HepG2 (cell line): Measurements from ENCODE around the gene KCNB1. TPM values are rescaled to one million over a fixed set of nuclear protein-coding genes. Genes with fewer than 3 reads are reported as not detected.

ENCODE experiments used
- ATAC-seq: fragments of 200-7000 bp; cut with Tn5 transposase; 3 replicates; pipeline ENCODE4 v1.9.1; 2020; ENCODE audit warnings: mild to moderate bottlenecking, moderate library complexity
- BruUV-seq: library from RNA; stranded (reverse); fragments of 400-500 nt; replicated peaks from 2 replicates; lab custom pipeline; 2021; lab: Mats Ljungman, UMichigan
- CTCF ChIA-PET: fragments of 300-600 bp; formaldehyde crosslinking; extraction: SDS; loops from one replicate; lab custom pipeline; 2021; ENCODE audit warnings: low total read pairs, inconsistent platforms, low intra/inter-chr PET ratio; lab: Yijun Ruan, JAX
- POLR2A ChIA-PET: fragments of 350-600 bp; sonication (Branson Sonifier 250); formaldehyde crosslinking; loops from one replicate; lab custom pipeline; 2020; ENCODE audit warnings: antibody characterized with exemption, inconsistent platforms; lab: Yijun Ruan, JAX
- DNase-seq: peaks from one replicate; pipeline ENCODE4 v3.0.0-alpha.2; 2015; ENCODE audit warnings: low spot score
- FAIRE-seq: peaks from 3 replicates; lab custom pipeline; 2011; peaks lifted over from hg19 to GRCh38; lab: Jason Lieb, UNC
- H2AFZ ChIP-seq: one replicate; pipeline ENCODE4 v1.6.1; 2011; ENCODE audit warnings: low read length, inconsistent platforms
- H3K27ac ChIP-seq: fragments of 300-600 bp; 3 replicates; pipeline ENCODE4 v1.8.0; 2011; ENCODE audit warnings: mixed run types, mild to moderate bottlenecking, mixed read lengths, low read length, inconsistent platforms; ENCODE audit not compliant: insufficient read depth; ENCODE audit errors: extremely low read length
- H3K27me3 ChIP-seq, 2 experiments: fragments of 200-600 bp in 1 of 2; 2 replicates in 1 of 2; 3 replicates in 1 of 2; pipeline versions ENCODE4 v1.6.0 to v1.8.0; 2011; ENCODE audit warnings: low read length in 2 of 2, mild to moderate bottlenecking in 2 of 2, moderate library complexity in 2 of 2, inconsistent platforms in 1 of 2; ENCODE audit not compliant: insufficient read depth in 2 of 2, control insufficient read depth in 1 of 2
- H3K36me3 ChIP-seq, 2 experiments: fragments of 200-600 bp in 1 of 2; replicated peaks in 1 of 2; 2 replicates in 1 of 2; 3 replicates in 1 of 2; pipeline versions ENCODE4 v1.5.1 to v1.8.0; 2011; ENCODE audit warnings: low read length in 2 of 2, inconsistent platforms in 1 of 2; ENCODE audit not compliant: insufficient read depth in 2 of 2, control insufficient read depth in 1 of 2
- H3K4me1 ChIP-seq: 2 replicates; pipeline ENCODE4 v1.5.1; 2012; ENCODE audit warnings: low read length, inconsistent platforms; ENCODE audit not compliant: insufficient read depth
- H3K4me2 ChIP-seq: 2 replicates; pipeline ENCODE4 v1.6.0; 2011; ENCODE audit warnings: low read depth, low read length, inconsistent platforms
- H3K4me3 ChIP-seq, 3 experiments: fragments of 200-600 bp in 1 of 3; sonication (generic), shearing (Covaris generic) in 1 of 3; replicated peaks in 1 of 3; 2 replicates each; pipeline ENCODE4 v1.5.1; 2011 to 2016; ENCODE audit warnings: low read length in 3 of 3, inconsistent platforms in 2 of 3, low read depth in 2 of 3, mild to moderate bottlenecking in 2 of 3, control low read depth in 1 of 3, mixed read lengths in 1 of 3; ENCODE audit not compliant: insufficient read depth in 1 of 3
- H3K79me2 ChIP-seq: one replicate; pipeline ENCODE4 v1.6.1; 2011; ENCODE audit warnings: low read length, inconsistent platforms; ENCODE audit not compliant: insufficient read depth
- H3K9ac ChIP-seq: 2 replicates; pipeline ENCODE4 v1.6.0; 2011; ENCODE audit warnings: mild to moderate bottlenecking, low read depth, low read length, inconsistent platforms; ENCODE audit not compliant: insufficient read depth
- H3K9me3 ChIP-seq: 2 replicates; pipeline ENCODE4 v1.5.1; 2012; ENCODE audit warnings: mild to moderate bottlenecking, low read length
- H4K20me1 ChIP-seq: 2 replicates; pipeline ENCODE4 v1.6.0; 2011; ENCODE audit warnings: inconsistent platforms, mild to moderate bottlenecking, low read length, moderate library complexity; ENCODE audit not compliant: insufficient read depth
- ATRX ChIP-seq: sonication (generic); formaldehyde crosslinking; IDR thresholded peaks from 2 replicates; pipeline ENCODE4 v1.4.0; 2020; ENCODE audit warnings: missing genetic modification reagents, borderline replicate concordance
- MIXL1 ChIP-seq: IDR thresholded peaks from 2 replicates; pipeline ENCODE4 v1.6.1; 2016
- NFYB ChIP-seq: sonication (generic); formaldehyde crosslinking; IDR thresholded peaks from 2 replicates; pipeline ENCODE4 v1.4.0; 2020; ENCODE audit warnings: missing genetic modification reagents
- NFYC ChIP-seq: IDR thresholded peaks from 2 replicates; pipeline ENCODE4 v1.6.1; 2016; ENCODE audit warnings: missing genetic modification reagents, missing compliant biosample characterization
- SP4 ChIP-seq: sonication (generic); formaldehyde crosslinking; IDR thresholded peaks from 2 replicates; pipeline ENCODE4 v1.8.1; 2023; ENCODE audit warnings: mild to moderate bottlenecking, missing genetic modification reagents
- WGBS: methylation state at CpG from one replicate; pipeline ENCODE4 v1.1.6; 2017; ENCODE audit warnings: low lambda C conversion rate; 5-methylcytosine and 5-hydroxymethylcytosine counted together
- in situ Hi-C: cut with HindIII; loops from 2 replicates; pipeline ENCODE4 v1.10.0; 2017; ENCODE audit warnings: low pct_unique_long_range_greater_than_20kb; ENCODE audit not compliant: extremely low pct_ligation_motif_present
- intact Hi-C: fragments of 100-400 bp; cut with micrococcal nuclease; formaldehyde crosslinking; loops from one replicate; pipeline ENCODE4 v1.10.0; 2022; ENCODE audit not compliant: unreplicated experiment
- polyA plus RNA-seq, 8 experiments: library from polyadenylated mRNA; depleted of rRNA in 3 of 8; stranded (reverse) in 7 of 8; unstranded in 1 of 8; fragments of >200 nt; fragmentation: Illumina TruSeq in 4 of 8; extraction: Trizol in 4 of 8; gene quantifications; 2 replicates each; pipeline versions ENCODE4 v1.2.1 to v1.2.3, GENCODE V29; 2011 to 2016; ENCODE audit warnings: low read depth in 4 of 8, missing spikeins in 1 of 8, mixed read lengths in 1 of 8; ENCODE audit not compliant: insufficient read depth in 1 of 8
- total RNA-seq, 5 experiments: library from RNA; depleted of rRNA; stranded (reverse); fragments of >200 nt; fragmentation: Illumina TruSeq; extraction: Trizol; gene quantifications; 2 replicates each; pipeline ENCODE4 v1.2.3, GENCODE V29; 2016; ENCODE audit warnings: low read depth in 1 of 5
- TF ChIP-seq, protein P1 (sequence below), 2 experiments: sonication (generic) in 1 of 2; formaldehyde crosslinking in 1 of 2; IDR thresholded peaks; 2 replicates each; pipeline versions ENCODE4 v1.5.1 to v1.6.1; 2011 to 2020; ENCODE audit warnings: borderline replicate concordance in 1 of 2, low read depth in 1 of 2, low read length in 1 of 2, mild to moderate bottlenecking in 1 of 2, missing genetic modification reagents in 1 of 2, moderate library complexity in 1 of 2
- TF ChIP-seq, protein P2 (sequence below): IDR thresholded peaks from 2 replicates; pipeline ENCODE4 v1.6.1; 2012; ENCODE audit warnings: inconsistent platforms

The KCNB1 gene
- total and polyA plus RNA-seq, 2 of the 13 experiments (the other 11 are each of a cell fraction or from before 2014, with no cell fraction given) = 0.02 TPM; not detected in 1

DNA sequence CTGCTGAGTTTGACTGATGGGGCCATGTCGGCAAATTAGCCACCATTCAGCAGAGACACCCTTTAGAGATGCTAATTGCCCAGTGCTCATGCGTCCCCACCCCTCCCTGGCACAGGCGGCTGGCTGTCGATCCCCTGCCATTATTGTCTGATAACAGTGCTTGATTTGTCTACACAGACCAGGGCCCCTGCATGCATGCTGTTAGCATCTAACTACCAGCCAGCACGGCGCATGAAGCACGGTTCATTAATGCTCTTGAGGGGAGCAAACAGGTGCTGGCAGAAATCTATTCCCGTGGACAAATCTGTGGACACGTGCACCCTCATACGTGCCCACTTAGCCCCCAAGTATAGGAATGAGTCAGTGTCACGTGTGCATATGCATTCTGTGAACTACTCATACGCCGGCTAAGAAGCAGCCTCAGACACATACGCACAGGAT, 32.2 kb downstream of the KCNB1 start:
- FAIRE-seq = no peak
- BruUV-seq = no TSS peak
- in situ Hi-C loops = no loop called here

DNA sequence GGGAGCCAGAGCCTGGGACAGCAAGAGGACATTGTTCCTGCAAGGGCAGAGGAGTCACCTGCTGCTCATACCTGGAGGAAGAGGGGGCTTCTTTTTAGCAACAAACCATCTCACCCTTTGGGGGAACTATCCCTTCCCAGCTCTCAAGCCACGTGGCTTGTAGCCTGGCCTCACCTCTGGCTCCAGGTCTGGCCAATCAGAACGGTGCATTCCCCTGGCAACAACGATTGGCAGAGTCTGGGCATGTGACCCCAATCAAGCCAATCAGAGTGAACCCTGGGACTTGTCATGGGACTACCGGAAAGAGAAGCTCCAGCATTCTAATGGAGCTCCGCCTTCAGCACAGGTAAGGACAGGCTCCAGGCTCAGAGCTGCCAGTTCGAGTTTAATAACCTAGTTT, 33.6 kb downstream of the KCNB1 start:
- in situ Hi-C loops (no loop called here), intact Hi-C loops (no loop called here)
- ATAC-seq (no peak), FAIRE-seq (no peak), DNase-seq (no peak)
- Histone ChIP-seq H2AFZ (no peak overlapping the region), H3K27me3 (no peaks in the 10 kb centered on the region; a peak in 1 of 5 replicates), H3K9ac (no peak overlapping the region), H3K36me3 (no peaks in the 10 kb centered on the region), H3K27ac (no peak overlapping the region), H3K79me2 (no peaks in the 10 kb centered on the region), H4K20me1 (no peaks in the 10 kb centered on the region), H3K4me3 (no peak overlapping the region), H3K4me2 (no peak overlapping the region), H3K4me1 (peaks cover 13% of the 10 kb centered on the region), H3K9me3 (no peaks in the 10 kb centered on the region)
- no peak for TF ChIP-seq MIXL1 (CRISPR knock-in tag)
- TF ChIP-seq, protein P1, sequence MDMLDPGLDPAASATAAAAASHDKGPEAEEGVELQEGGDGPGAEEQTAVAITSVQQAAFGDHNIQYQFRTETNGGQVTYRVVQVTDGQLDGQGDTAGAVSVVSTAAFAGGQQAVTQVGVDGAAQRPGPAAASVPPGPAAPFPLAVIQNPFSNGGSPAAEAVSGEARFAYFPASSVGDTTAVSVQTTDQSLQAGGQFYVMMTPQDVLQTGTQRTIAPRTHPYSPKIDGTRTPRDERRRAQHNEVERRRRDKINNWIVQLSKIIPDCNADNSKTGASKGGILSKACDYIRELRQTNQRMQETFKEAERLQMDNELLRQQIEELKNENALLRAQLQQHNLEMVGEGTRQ (IDR thresholded peaks at IDR 0.05; ENCODE audit: low read depth, low read length) = peak; percentile 68
- TF ChIP-seq, protein P1 (CRISPR knock-in tag; IDR thresholded peaks at IDR 0.05; ENCODE audit: borderline replicate concordance) = peak; percentile 73; the same call in 1 of the 2 replicates
- peak; percentile 69 for TF ChIP-seq NFYB (CRISPR knock-in tag)
- TF ChIP-seq, protein P2, sequence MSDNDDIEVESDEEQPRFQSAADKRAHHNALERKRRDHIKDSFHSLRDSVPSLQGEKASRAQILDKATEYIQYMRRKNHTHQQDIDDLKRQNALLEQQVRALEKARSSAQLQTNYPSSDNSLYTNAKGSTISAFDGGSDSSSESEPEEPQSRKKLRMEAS = 0 out of 2 replicates have a peak, but pooled peaks have one; percentile 24
- TF ChIP-seq ATRX = no peak
- TF ChIP-seq NFYC = peak; percentile 72
- no TSS peak for BruUV-seq
- 19% methylated on average over 6 of the region's 6 CpGs for WGBS
- POLR2A ChIA-PET = no interaction called here
- CTCF ChIA-PET = no interaction called here

More for the DNA sequence above, 32.2 kb downstream of the KCNB1 start:
- intact Hi-C loops = no loop called here
- no peaks in the 10 kb centered on the region for H3K9me3 ChIP-seq
- TF ChIP-seq, protein P1 (IDR thresholded peaks at IDR 0.05; ENCODE audit: low read depth, low read length) = 0 out of 2 replicates have a peak, but pooled peaks have one; percentile 20
- TF ChIP-seq, protein P1 (CRISPR knock-in tag; IDR thresholded peaks at IDR 0.05; ENCODE audit: borderline replicate concordance) = no peak
- TF ChIP-seq SP4 = no peak
- H3K79me2 ChIP-seq = no peaks in the 10 kb centered on the region
- H3K27me3 ChIP-seq = no peaks in the 10 kb centered on the region
- no peak overlapping the region for H3K27ac ChIP-seq
- H3K4me2 ChIP-seq = no peak overlapping the region
- ATAC-seq (no peak), DNase-seq (no peak)
- H3K4me1 ChIP-seq = peaks cover 1% of the 10 kb centered on the region; the same call in 1 of the 2 replicates
- no peaks in the 10 kb centered on the region for H3K36me3 ChIP-seq
- no peak overlapping the region for H3K4me3 ChIP-seq
- H2AFZ ChIP-seq = no peak overlapping the region
- 57% methylated on average over 14 of the region's 14 CpGs for WGBS
- ChIA-PET POLR2A (no interaction called here), CTCF (no interaction called here)
- no peak overlapping the region for H3K9ac ChIP-seq
- H4K20me1 ChIP-seq = no peaks in the 10 kb centered on the region
